NOMO-1 (cell line): ENCODE data around the gene GRWD1.

Source experiments
- DNase-seq, 2 experiments: peaks; one replicate each; lab custom pipeline; 2025; ENCODE audit not compliant: unreplicated experiment in 2 of 2; lab: John Stamatoyannopoulos, UW

GRWD1 gene

GRCh38 chr19:48493718-48494401 lies 48.1 kb downstream of the GRWD1 start:
- no peak for DNase-seq

GRCh38 chr19:48495396-48495795 lies 49.6 kb downstream of the GRWD1 start:
- DNase-seq = peak in 1 of 2 experiments; percentile 24

- DNase-seq = no peak
Observed at GRCh38 chr19:48496959-48497727, 51.4 kb downstream of the GRWD1 start.

GRCh38 chr19:48497728-48498594 lies 52.2 kb downstream of the GRWD1 start:
- DNase-seq = no peak

- DNase-seq = no peak
Observed at GRCh38 chr19:48498595-48499311, 53.0 kb downstream of the GRWD1 start.

- DNase-seq = no peak
Observed at GRCh38 chr19:48499316-48500090, 53.7 kb downstream of the GRWD1 start.

GRCh38 chr19:48500830-48501493 lies 55.2 kb downstream of the GRWD1 start:
- DNase-seq = no peak

GRCh38 chr19:48501494-48502349 lies 55.9 kb downstream of the GRWD1 start:
- peak; percentile 95 to 97 for DNase-seq

- peak in 1 of 2 experiments; percentile 34 for DNase-seq
Observed at GRCh38 chr19:48502350-48503018, 56.7 kb downstream of the GRWD1 start.

GRCh38 chr19:48506138-48506733 lies 60.5 kb downstream of the GRWD1 start:
- DNase-seq = peak; percentile 65 to 67
